Measurements from ENCODE around the gene CHST11.

The CHST11 gene

DNA sequence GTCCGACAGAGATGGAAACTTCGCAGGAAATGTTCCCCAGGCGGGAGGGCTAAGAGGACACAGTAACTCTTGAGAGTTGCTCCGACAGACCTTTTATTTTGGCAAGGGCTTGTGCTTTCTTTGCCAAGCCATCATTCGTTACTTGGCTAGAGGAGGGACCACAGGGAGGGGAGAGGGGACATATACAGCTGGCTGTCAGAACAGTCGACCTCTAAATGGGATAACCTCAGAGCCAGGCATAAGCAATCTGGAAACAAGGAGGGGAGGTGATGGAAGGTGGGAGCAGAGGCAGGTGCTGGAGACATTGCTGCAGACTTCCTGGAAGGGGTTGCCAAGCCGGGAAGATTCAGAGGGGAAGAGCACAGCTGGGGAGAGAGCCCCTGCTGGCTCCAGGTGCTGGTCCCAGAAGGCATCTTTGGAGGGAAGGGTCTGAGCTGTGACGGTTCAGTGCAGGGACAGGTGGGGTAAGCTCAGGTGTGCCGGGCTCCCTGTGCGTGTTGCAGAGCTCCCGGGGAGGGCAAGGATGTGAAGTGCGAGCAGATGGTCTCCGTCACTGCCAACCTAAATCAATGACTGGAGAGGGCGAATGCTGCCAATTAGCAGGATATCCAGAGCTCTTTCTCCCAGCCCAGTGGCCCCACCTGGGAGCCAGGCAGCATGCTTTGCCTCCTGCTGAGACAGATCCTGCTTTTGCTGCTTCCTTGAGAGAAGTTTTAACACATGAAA is 50.1 kb downstream of the CHST11 start:
- H3K4me1 ChIP-seq (ENCODE audit: insufficient read depth, low read length): peaks cover 28% of the 10 kb centered on the region; the same call in 1 of the 2 replicates
- no peaks in the 10 kb centered on the region for H3K9me3 ChIP-seq (ENCODE audit: insufficient read depth, low read length, severe bottlenecking)
- peaks cover 100% of the 10 kb centered on the region for H3K79me2 ChIP-seq (ENCODE audit: insufficient read depth, low read length)
- H3K27ac ChIP-seq (ENCODE audit: low read length): no peak overlapping the region; the same call in 1 of the 2 replicates
- peaks cover 98% of the 10 kb centered on the region for H4K20me1 ChIP-seq (ENCODE audit: insufficient read depth, low read length)
- no peak overlapping the region for H2AFZ ChIP-seq (ENCODE audit: low read depth, low read length)
- H3K9ac ChIP-seq (ENCODE audit: low read depth, low read length): no peak overlapping the region
- no peaks in the 10 kb centered on the region for H3K27me3 ChIP-seq (ENCODE audit: insufficient read depth, low read length, poor library complexity)
- no peak for TF ChIP-seq CTCF (IDR thresholded peaks at IDR 0.05; ENCODE audit: borderline replicate concordance, extremely low read depth, low read length, poor library complexity, severe bottlenecking)
- no peak for TF ChIP-seq EZH2 (IDR thresholded peaks at IDR 0.05; ENCODE audit: borderline replicate concordance, low read depth, low read length, severe bottlenecking)
- DNase-seq (no peak), ATAC-seq (ENCODE audit: insufficient read depth, low read depth) (no peak)
- H3K4me2 ChIP-seq (ENCODE audit: insufficient read depth, low read length): no peak overlapping the region
- H3K4me3 ChIP-seq (ENCODE audit: low read depth in 1 of 2, low read length in 2 of 2): no peak overlapping the region
- peaks cover 75% of the 10 kb centered on the region for H3K36me3 ChIP-seq (ENCODE audit: insufficient read depth, low read length)

- Histone ChIP-seq H3K4me3 (ENCODE audit: low read depth in 1 of 2, low read length in 2 of 2) (no peak overlapping the region), H2AFZ (ENCODE audit: low read depth, low read length) (no peak overlapping the region), H3K79me2 (ENCODE audit: insufficient read depth, low read length) (peaks cover 100% of the 10 kb centered on the region), H3K4me2 (ENCODE audit: insufficient read depth, low read length) (no peak overlapping the region), H3K36me3 (ENCODE audit: insufficient read depth, low read length) (peaks cover 66% of the 10 kb centered on the region), H3K9ac (ENCODE audit: low read depth, low read length) (no peak overlapping the region), H3K9me3 (ENCODE audit: insufficient read depth, low read length, severe bottlenecking) (no peaks in the 10 kb centered on the region), H3K4me1 (ENCODE audit: insufficient read depth, low read length) (peaks cover 28% of the 10 kb centered on the region; the same call in 1 of the 2 replicates), H3K27me3 (ENCODE audit: insufficient read depth, low read length, poor library complexity) (no peaks in the 10 kb centered on the region), H4K20me1 (ENCODE audit: insufficient read depth, low read length) (peaks cover 96% of the 10 kb centered on the region), H3K27ac (ENCODE audit: low read length) (peak overlapping the region; percentile 55)
- DNase-seq (no peak), ATAC-seq (ENCODE audit: insufficient read depth, low read depth) (no peak)
- TF ChIP-seq EZH2 (IDR thresholded peaks at IDR 0.05; ENCODE audit: borderline replicate concordance, low read depth, low read length, severe bottlenecking) (no peak), CTCF (IDR thresholded peaks at IDR 0.05; ENCODE audit: borderline replicate concordance, extremely low read depth, low read length, poor library complexity, severe bottlenecking) (no peak)
Measured at GRCh38 chr12:104507672-104508071, 50.9 kb downstream of the CHST11 start.

DNA sequence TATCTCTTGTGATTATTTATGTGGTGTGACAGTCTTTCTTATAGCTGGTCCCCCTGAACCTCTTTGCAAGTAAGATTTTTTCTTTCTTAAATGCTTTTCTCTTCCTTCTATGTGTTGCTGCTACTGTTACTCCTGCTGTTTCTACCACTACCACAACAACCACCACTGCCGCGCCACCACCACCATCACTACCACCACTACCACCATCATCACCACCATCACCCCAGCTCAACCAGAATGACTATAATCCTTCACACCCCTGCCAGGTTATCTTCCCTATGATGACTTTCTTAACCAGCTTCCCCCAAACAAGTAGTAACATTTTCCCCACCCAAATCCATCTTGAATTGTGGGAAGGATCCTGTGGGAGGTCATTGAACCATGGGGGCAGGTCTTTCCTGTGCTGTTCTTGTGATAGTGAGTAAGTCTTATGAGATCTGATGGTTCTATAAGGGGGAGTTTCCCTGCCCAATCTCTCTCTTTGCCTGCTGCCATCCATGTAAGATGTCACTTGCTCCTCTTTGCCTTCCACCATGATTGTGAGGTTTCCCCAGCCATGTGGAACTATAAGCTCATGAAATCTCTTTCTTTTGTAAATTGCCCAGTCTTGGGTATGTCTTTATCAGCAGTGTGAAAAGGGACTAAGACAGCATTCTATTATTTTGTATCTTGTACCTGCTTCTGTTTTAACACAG is 52.2 kb downstream of the CHST11 start:
- H3K9me3 ChIP-seq (ENCODE audit: insufficient read depth, low read length, severe bottlenecking): no peaks in the 10 kb centered on the region
- H3K36me3 ChIP-seq (ENCODE audit: insufficient read depth, low read length): peaks cover 61% of the 10 kb centered on the region
- ATAC-seq (ENCODE audit: insufficient read depth, low read depth) (no peak), DNase-seq (no peak)
- H3K4me2 ChIP-seq (ENCODE audit: insufficient read depth, low read length): no peak overlapping the region
- no peak for TF ChIP-seq EZH2 (IDR thresholded peaks at IDR 0.05; ENCODE audit: borderline replicate concordance, low read depth, low read length, severe bottlenecking)
- no peak for TF ChIP-seq CTCF (IDR thresholded peaks at IDR 0.05; ENCODE audit: borderline replicate concordance, extremely low read depth, low read length, poor library complexity, severe bottlenecking)
- peaks cover 100% of the 10 kb centered on the region for H3K79me2 ChIP-seq (ENCODE audit: insufficient read depth, low read length)
- H3K27me3 ChIP-seq (ENCODE audit: insufficient read depth, low read length, poor library complexity): no peaks in the 10 kb centered on the region
- no peak overlapping the region for H3K9ac ChIP-seq (ENCODE audit: low read depth, low read length)
- peaks cover 94% of the 10 kb centered on the region for H4K20me1 ChIP-seq (ENCODE audit: insufficient read depth, low read length)
- no peak overlapping the region for H3K4me3 ChIP-seq (ENCODE audit: low read depth in 1 of 2, low read length in 2 of 2)
- peaks cover 23% of the 10 kb centered on the region; the same call in 1 of the 2 replicates for H3K4me1 ChIP-seq (ENCODE audit: insufficient read depth, low read length)
- no peak overlapping the region for H2AFZ ChIP-seq (ENCODE audit: low read depth, low read length)
- H3K27ac ChIP-seq (ENCODE audit: low read length): no peak overlapping the region

All from DND-41 (cell line).